ENCODE results near the gene NOX5. TPM values are rescaled to one million over a fixed set of nuclear protein-coding genes. Genes with fewer than 3 reads are reported as not detected.

Gene NOX5
- total and polyA plus RNA-seq, 2 of the 13 experiments (the other 11 are each of a cell fraction or from before 2014, with no cell fraction given): not detected

DNA sequence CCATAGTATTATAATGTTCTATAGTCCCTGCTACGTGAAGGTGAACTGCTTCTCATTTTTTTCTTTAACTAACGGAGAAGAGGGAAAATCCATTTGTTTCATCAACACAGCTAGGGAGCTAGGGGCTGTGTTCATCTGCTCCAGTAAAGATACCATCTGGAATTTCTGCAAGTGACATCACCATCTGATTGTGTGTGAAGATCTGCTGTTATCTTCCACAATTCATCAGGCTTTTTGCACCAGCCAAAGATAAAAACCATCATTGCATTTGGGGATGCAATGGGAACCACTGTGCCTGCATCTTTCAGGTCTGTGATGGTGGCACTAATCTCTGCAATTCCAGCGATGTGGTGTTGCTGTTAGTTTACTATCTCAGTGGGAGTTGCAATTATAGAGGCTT lies 35.5 kb upstream of the NOX5 start:
- H3K27me3 ChIP-seq (ENCODE audit: control insufficient read depth in 1 of 2, insufficient read depth in 2 of 2, low read length in 2 of 2): no peaks in the 10 kb centered on the region; a peak in 1 of 5 replicates
- H3K36me3 ChIP-seq (replicated peaks in 1 of 2; ENCODE audit: control insufficient read depth in 1 of 2, insufficient read depth in 2 of 2, low read length in 2 of 2): no peaks in the 10 kb centered on the region
- H3K4me1 ChIP-seq (ENCODE audit: insufficient read depth, low read length): no peaks in the 10 kb centered on the region
- no peak overlapping the region for H3K4me2 ChIP-seq (ENCODE audit: low read depth, low read length)
- H3K79me2 ChIP-seq (ENCODE audit: insufficient read depth, low read length): no peaks in the 10 kb centered on the region
- POLR2A ChIA-PET: no interaction called here
- no peak overlapping the region for H3K4me3 ChIP-seq (replicated peaks in 1 of 3; ENCODE audit: insufficient read depth in 1 of 3, low read depth in 2 of 3, low read length in 3 of 3)
- TF ChIP-seq ZFP36 (IDR thresholded peaks at IDR 0.05; ENCODE audit: borderline replicate concordance, low read depth, low read length, partially characterized antibody): no peak
- no peak for TF ChIP-seq JARID2 (CRISPR knock-in tag; IDR thresholded peaks at IDR 0.05; ENCODE audit: insufficient replicate concordance)
- TF ChIP-seq, protein P1, sequence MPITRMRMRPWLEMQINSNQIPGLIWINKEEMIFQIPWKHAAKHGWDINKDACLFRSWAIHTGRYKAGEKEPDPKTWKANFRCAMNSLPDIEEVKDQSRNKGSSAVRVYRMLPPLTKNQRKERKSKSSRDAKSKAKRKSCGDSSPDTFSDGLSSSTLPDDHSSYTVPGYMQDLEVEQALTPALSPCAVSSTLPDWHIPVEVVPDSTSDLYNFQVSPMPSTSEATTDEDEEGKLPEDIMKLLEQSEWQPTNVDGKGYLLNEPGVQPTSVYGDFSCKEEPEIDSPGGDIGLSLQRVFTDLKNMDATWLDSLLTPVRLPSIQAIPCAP (CRISPR knock-in tag; IDR thresholded peaks at IDR 0.05; ENCODE audit: low read depth): no peak
- TF ChIP-seq, protein P2, sequence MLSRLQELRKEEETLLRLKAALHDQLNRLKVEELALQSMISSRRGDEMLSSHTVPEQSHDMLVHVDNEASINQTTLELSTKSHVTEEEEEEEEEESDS (CRISPR knock-in tag; IDR thresholded peaks at IDR 0.05; ENCODE audit: borderline replicate concordance): no peak
- TF ChIP-seq ZNF549 (CRISPR knock-in tag; IDR thresholded peaks at IDR 0.05): no peak
- TF ChIP-seq FOXP4 (CRISPR knock-in tag; IDR thresholded peaks at IDR 0.05): no peak
- no peak for TF ChIP-seq ADNP (CRISPR knock-in tag; IDR thresholded peaks at IDR 0.05)
- TF ChIP-seq, protein P3, sequence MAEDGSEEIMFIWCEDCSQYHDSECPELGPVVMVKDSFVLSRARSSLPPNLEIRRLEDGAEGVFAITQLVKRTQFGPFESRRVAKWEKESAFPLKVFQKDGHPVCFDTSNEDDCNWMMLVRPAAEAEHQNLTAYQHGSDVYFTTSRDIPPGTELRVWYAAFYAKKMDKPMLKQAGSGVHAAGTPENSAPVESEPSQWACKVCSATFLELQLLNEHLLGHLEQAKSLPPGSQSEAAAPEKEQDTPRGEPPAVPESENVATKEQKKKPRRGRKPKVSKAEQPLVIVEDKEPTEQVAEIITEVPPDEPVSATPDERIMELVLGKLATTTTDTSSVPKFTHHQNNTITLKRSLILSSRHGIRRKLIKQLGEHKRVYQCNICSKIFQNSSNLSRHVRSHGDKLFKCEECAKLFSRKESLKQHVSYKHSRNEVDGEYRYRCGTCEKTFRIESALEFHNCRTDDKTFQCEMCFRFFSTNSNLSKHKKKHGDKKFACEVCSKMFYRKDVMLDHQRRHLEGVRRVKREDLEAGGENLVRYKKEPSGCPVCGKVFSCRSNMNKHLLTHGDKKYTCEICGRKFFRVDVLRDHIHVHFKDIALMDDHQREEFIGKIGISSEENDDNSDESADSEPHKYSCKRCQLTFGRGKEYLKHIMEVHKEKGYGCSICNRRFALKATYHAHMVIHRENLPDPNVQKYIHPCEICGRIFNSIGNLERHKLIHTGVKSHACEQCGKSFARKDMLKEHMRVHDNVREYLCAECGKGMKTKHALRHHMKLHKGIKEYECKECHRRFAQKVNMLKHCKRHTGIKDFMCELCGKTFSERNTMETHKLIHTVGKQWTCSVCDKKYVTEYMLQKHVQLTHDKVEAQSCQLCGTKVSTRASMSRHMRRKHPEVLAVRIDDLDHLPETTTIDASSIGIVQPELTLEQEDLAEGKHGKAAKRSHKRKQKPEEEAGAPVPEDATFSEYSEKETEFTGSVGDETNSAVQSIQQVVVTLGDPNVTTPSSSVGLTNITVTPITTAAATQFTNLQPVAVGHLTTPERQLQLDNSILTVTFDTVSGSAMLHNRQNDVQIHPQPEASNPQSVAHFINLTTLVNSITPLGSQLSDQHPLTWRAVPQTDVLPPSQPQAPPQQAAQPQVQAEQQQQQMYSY (CRISPR knock-in tag; IDR thresholded peaks at IDR 0.05): no peak
- no peak for TF ChIP-seq DR1 (CRISPR knock-in tag; IDR thresholded peaks at IDR 0.05)
- no peak for DNase-seq (ENCODE audit: low spot score)
- in situ Hi-C loops (cut with HindIII; ENCODE audit: extremely low pct_ligation_motif_present, low pct_unique_long_range_greater_than_20kb): no loop called here
- CTCF ChIA-PET (ENCODE audit: low intra/inter-chr PET ratio, low total read pairs): no interaction called here
- no peak overlapping the region for H3K27ac ChIP-seq (ENCODE audit: extremely low read length, insufficient read depth, low read length)
- FAIRE-seq: no peak
- no peaks in the 10 kb centered on the region for H4K20me1 ChIP-seq (ENCODE audit: insufficient read depth, low read length)
- intact Hi-C loops (cut with micrococcal nuclease; ENCODE audit: unreplicated experiment): no loop called here
- no peaks in the 10 kb centered on the region for H3K9me3 ChIP-seq (ENCODE audit: low read length)
- no peak overlapping the region for H3K9ac ChIP-seq (ENCODE audit: insufficient read depth, low read depth, low read length)
- no TSS peak for BruUV-seq (replicated peaks)
- ATAC-seq: no peak
- no peak overlapping the region for H2AFZ ChIP-seq (ENCODE audit: low read length)
- 0% methylated on average over 2 of the region's 3 CpGs for WGBS (ENCODE audit: low lambda C conversion rate)
